ENCODE results near the gene PFN1.

- TF ChIP-seq CTCF (IDR thresholded peaks at IDR 0.05; ENCODE audit: insufficient read depth, low read length), result no peak
- no peak for TF ChIP-seq POLR2AphosphoS5 (IDR thresholded peaks at IDR 0.05; ENCODE audit: low read depth)
- no peak for TF ChIP-seq GABPA (IDR thresholded peaks at IDR 0.05; ENCODE audit: low read depth)
- TF ChIP-seq, protein P1, sequence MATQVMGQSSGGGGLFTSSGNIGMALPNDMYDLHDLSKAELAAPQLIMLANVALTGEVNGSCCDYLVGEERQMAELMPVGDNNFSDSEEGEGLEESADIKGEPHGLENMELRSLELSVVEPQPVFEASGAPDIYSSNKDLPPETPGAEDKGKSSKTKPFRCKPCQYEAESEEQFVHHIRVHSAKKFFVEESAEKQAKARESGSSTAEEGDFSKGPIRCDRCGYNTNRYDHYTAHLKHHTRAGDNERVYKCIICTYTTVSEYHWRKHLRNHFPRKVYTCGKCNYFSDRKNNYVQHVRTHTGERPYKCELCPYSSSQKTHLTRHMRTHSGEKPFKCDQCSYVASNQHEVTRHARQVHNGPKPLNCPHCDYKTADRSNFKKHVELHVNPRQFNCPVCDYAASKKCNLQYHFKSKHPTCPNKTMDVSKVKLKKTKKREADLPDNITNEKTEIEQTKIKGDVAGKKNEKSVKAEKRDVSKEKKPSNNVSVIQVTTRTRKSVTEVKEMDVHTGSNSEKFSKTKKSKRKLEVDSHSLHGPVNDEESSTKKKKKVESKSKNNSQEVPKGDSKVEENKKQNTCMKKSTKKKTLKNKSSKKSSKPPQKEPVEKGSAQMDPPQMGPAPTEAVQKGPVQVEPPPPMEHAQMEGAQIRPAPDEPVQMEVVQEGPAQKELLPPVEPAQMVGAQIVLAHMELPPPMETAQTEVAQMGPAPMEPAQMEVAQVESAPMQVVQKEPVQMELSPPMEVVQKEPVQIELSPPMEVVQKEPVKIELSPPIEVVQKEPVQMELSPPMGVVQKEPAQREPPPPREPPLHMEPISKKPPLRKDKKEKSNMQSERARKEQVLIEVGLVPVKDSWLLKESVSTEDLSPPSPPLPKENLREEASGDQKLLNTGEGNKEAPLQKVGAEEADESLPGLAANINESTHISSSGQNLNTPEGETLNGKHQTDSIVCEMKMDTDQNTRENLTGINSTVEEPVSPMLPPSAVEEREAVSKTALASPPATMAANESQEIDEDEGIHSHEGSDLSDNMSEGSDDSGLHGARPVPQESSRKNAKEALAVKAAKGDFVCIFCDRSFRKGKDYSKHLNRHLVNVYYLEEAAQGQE (IDR thresholded peaks at IDR 0.05; ENCODE audit: insufficient replicate concordance, low read depth), result no peak
Observed at GRCh38 chr17:4921320-4921719, 27.0 kb downstream of the PFN1 start.
